ENCODE results near the gene SHC3.
"Not testable (repeated sequence)": the region's sequence is repeated elsewhere in the genome, so short reads cannot be mapped to it uniquely, and the experiment has no call there.

Gene SHC3

DNA sequence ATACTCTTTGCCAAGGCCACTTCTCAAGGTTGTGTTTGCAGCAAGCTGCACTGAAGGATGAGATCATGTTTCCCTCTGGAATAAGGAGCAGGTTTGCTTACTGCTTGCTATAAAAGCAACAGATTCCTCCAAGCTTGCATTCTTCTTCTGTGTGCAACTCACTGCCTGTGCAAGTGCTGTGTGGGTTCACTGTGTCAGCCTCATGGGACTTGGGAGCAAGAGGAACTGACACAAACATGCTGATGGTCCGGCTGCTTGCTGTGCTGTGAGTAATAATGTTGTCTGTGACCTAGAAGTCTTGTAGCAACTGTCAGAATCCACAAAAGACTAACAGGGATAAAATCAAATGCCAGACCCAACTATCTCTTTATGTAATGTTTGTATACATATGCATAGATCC, 33.6 kb upstream of the SHC3 start:
- Mint-ChIP-seq H3K36me3 (ENCODE audit: low read depth) (no peaks in the 10 kb centered on the region), H3K4me3 (no peak overlapping the region), H3K27me3 (ENCODE audit: low read depth) (peaks cover 4% of the 10 kb centered on the region), H3K27ac (no peak overlapping the region), H3K4me1 (no peaks in the 10 kb centered on the region), H3K9me3 (peaks cover 7% of the 10 kb centered on the region)
- TF ChIP-seq, protein P1, sequence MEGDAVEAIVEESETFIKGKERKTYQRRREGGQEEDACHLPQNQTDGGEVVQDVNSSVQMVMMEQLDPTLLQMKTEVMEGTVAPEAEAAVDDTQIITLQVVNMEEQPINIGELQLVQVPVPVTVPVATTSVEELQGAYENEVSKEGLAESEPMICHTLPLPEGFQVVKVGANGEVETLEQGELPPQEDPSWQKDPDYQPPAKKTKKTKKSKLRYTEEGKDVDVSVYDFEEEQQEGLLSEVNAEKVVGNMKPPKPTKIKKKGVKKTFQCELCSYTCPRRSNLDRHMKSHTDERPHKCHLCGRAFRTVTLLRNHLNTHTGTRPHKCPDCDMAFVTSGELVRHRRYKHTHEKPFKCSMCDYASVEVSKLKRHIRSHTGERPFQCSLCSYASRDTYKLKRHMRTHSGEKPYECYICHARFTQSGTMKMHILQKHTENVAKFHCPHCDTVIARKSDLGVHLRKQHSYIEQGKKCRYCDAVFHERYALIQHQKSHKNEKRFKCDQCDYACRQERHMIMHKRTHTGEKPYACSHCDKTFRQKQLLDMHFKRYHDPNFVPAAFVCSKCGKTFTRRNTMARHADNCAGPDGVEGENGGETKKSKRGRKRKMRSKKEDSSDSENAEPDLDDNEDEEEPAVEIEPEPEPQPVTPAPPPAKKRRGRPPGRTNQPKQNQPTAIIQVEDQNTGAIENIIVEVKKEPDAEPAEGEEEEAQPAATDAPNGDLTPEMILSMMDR (IDR thresholded peaks at IDR 0.05; ENCODE audit: unreplicated experiment in 3 of 3), result no peak

- H3K27me3 Mint-ChIP-seq (ENCODE audit: low read depth); H3K27ac Mint-ChIP-seq; H3K4me3 Mint-ChIP-seq; H3K4me1 Mint-ChIP-seq; H3K36me3 Mint-ChIP-seq (ENCODE audit: low read depth): not testable (repeated sequence)
- peaks cover 13% of the 10 kb centered on the region for H3K9me3 Mint-ChIP-seq
Measured at GRCh38 chr9:89209311-89209710, 30.7 kb upstream of the SHC3 start.

- Mint-ChIP-seq H3K27me3 (ENCODE audit: low read depth) (peaks cover 4% of the 10 kb centered on the region), H3K4me1 (no peaks in the 10 kb centered on the region), H3K27ac (no peak overlapping the region), H3K36me3 (ENCODE audit: low read depth) (no peaks in the 10 kb centered on the region), H3K4me3 (no peak overlapping the region), H3K9me3 (peaks cover 14% of the 10 kb centered on the region)
- TF ChIP-seq, protein P1 (IDR thresholded peaks at IDR 0.05; ENCODE audit: unreplicated experiment in 3 of 3), result no peak
Measured at GRCh38 chr9:89207026-89207425, 28.4 kb upstream of the SHC3 start.

- no peaks in the 10 kb centered on the region for H3K36me3 Mint-ChIP-seq (ENCODE audit: low read depth)
- TF ChIP-seq, protein P1 (IDR thresholded peaks at IDR 0.05; ENCODE audit: unreplicated experiment in 3 of 3), result no peak
- no peak overlapping the region for H3K4me3 Mint-ChIP-seq
- H3K27ac Mint-ChIP-seq, result no peak overlapping the region
- peaks cover 4% of the 10 kb centered on the region for H3K27me3 Mint-ChIP-seq (ENCODE audit: low read depth)
- peaks cover 21% of the 10 kb centered on the region for H3K9me3 Mint-ChIP-seq
- H3K4me1 Mint-ChIP-seq, result no peaks in the 10 kb centered on the region
Measured at GRCh38 chr9:89204801-89205200, 26.2 kb upstream of the SHC3 start.

- H3K27me3 Mint-ChIP-seq (ENCODE audit: low read depth), result no peaks in the 10 kb centered on the region
- TF ChIP-seq, protein P1 (IDR thresholded peaks at IDR 0.05; ENCODE audit: unreplicated experiment in 3 of 3), result no peak
- H3K27ac Mint-ChIP-seq, result no peak overlapping the region
- H3K9me3 Mint-ChIP-seq, result peaks cover 38% of the 10 kb centered on the region
- H3K4me1 Mint-ChIP-seq, result no peaks in the 10 kb centered on the region
- H3K4me3 Mint-ChIP-seq, result no peak overlapping the region
- peaks cover 3% of the 10 kb centered on the region for H3K36me3 Mint-ChIP-seq (ENCODE audit: low read depth)
Measured at GRCh38 chr9:89195131-89195797, 16.6 kb upstream of the SHC3 start.

- Mint-ChIP-seq H3K27ac (no peak overlapping the region), H3K27me3 (ENCODE audit: low read depth) (no peaks in the 10 kb centered on the region), H3K4me3 (no peak overlapping the region), H3K4me1 (no peaks in the 10 kb centered on the region), H3K9me3 (peaks cover 38% of the 10 kb centered on the region), H3K36me3 (ENCODE audit: low read depth) (peaks cover 3% of the 10 kb centered on the region)
- TF ChIP-seq, protein P1 (IDR thresholded peaks at IDR 0.05; ENCODE audit: unreplicated experiment in 3 of 3), result no peak
Measured at GRCh38 chr9:89194421-89195130, 16.0 kb upstream of the SHC3 start.

Data from nephron (organoid).